ENCODE measurements around the gene PCBP4. TPM values are rescaled to one million over a fixed set of nuclear protein-coding genes. Genes with fewer than 3 reads are reported as not detected.

The PCBP4 gene
- total RNA-seq, 1 experiment from 2014 or later, result 28.7 TPM

DNA sequence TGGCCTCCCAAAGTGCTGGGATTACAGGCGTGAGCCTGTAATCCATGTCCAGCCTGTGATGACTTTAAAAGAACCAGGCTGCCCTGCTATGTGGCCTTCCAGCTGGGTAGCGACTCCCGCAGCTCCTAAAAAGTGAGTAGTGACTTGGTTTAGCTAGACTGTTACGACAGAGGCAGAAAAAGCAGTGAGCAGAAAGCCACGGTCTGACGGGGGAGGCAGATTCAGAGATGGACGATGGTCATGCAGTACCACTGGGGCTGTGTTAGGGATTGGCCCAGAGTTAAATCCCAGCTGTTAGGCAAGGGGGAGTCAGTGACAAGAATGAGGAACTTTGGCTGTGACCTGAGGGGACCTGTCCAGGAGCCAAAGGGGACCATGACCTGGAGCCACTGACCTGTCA lies 31.5 kb upstream of the PCBP4 start:
- Mint-ChIP-seq H3K27me3 (ENCODE audit: low read depth) (no peaks in the 10 kb centered on the region), H3K4me1 (peaks cover 37% of the 10 kb centered on the region), H3K36me3 (peaks cover 20% of the 10 kb centered on the region), H3K27ac (no peak overlapping the region), H3K9me3 (no peaks in the 10 kb centered on the region), H3K4me3 (no peak overlapping the region)
- DNase-seq (ENCODE audit: low spot score) (no peak), ATAC-seq (no peak)
- ChIA-PET CTCF (interaction anchor here (0.5 to 1.9 kb wide), 4 partner anchors 16 to 57 kb away, joined by 3 to 5 read pairs (median 4); partner anchors contain the start of genes ACY1 and DUSP7), POLR2A (no interaction called here)
- TF ChIP-seq, protein P1, sequence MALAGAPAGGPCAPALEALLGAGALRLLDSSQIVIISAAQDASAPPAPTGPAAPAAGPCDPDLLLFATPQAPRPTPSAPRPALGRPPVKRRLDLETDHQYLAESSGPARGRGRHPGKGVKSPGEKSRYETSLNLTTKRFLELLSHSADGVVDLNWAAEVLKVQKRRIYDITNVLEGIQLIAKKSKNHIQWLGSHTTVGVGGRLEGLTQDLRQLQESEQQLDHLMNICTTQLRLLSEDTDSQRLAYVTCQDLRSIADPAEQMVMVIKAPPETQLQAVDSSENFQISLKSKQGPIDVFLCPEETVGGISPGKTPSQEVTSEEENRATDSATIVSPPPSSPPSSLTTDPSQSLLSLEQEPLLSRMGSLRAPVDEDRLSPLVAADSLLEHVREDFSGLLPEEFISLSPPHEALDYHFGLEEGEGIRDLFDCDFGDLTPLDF (CRISPR knock-in tag; IDR thresholded peaks at IDR 0.05), result no peak
- TF ChIP-seq MYBL2 (CRISPR knock-in tag; IDR thresholded peaks at IDR 0.05), result no peak
- no peak for TF ChIP-seq JAZF1 (CRISPR knock-in tag; IDR thresholded peaks at IDR 0.05)
- no peak for TF ChIP-seq IRF2 (CRISPR knock-in tag; IDR thresholded peaks at IDR 0.05; ENCODE audit: borderline replicate concordance, low read depth)
- TF ChIP-seq NR2C2 (CRISPR knock-in tag; IDR thresholded peaks at IDR 0.05), result no peak
- TF ChIP-seq RELA (CRISPR knock-in tag; IDR thresholded peaks at IDR 0.05; ENCODE audit: borderline replicate concordance), result no peak
- TF ChIP-seq ZNF423 (CRISPR knock-in tag; IDR thresholded peaks at IDR 0.05), result no peak
- no peak for TF ChIP-seq ZNF138 (CRISPR knock-in tag; conservative IDR thresholded peaks at IDR 0.05)

DNA sequence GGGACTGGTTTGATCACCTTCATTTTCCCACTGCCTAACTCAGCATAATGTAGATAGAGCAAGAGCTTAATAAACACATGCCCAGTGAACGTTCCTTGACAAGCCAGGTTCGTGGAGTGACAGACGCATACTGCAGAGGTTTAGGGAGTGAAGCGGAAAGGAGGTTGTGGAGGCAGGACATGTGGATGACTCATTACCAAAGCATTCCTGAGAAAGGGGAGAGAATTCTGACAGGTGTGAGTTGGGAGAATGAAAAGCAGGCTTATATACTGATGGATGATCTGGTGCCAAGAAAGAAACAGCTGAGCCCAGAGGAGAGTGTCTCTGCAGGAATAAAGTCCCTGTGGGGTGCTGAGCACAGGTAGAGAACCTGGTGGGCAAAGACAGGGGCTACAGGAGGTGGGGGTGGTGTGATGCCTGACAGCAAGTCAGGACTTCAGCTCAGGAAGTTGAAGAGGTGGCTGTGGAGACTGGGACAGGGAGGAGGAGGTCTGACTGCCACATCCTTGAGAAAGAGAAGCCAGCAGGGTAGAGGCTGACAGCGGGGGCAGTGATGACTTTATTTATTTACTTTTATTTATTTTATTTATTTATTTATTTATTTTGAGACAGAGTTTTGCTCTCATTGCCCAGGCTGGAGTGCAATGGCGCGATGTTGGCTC lies 30.8 kb upstream of the PCBP4 start:
- no peak overlapping the region; the same call in 1 of the 2 replicates for H3K4me3 Mint-ChIP-seq
- POLR2A ChIA-PET, result no interaction called here
- DNase-seq (ENCODE audit: low spot score), result no peak
- H3K27ac Mint-ChIP-seq, result peak overlapping the region; percentile 80
- peaks cover 40% of the 10 kb centered on the region for H3K4me1 Mint-ChIP-seq
- no peaks in the 10 kb centered on the region for H3K27me3 Mint-ChIP-seq (ENCODE audit: low read depth)
- CTCF ChIA-PET, result interaction anchor here (0.6 to 1.9 kb wide), 5 partner anchors 15 to 59 kb away, joined by 3 to 5 read pairs (median 4); partner anchors contain the start of genes ACY1 and DUSP7
- ATAC-seq, result no peak
- no peaks in the 10 kb centered on the region for H3K9me3 Mint-ChIP-seq
- peaks cover 27% of the 10 kb centered on the region for H3K36me3 Mint-ChIP-seq
- TF ChIP-seq GRHL2 (CRISPR knock-in tag; IDR thresholded peaks at IDR 0.05; ENCODE audit: insufficient replicate concordance, severe bottlenecking) (no peak), SOX15 (CRISPR knock-in tag; IDR thresholded peaks at IDR 0.05) (no peak), KAT7 (CRISPR knock-in tag; IDR thresholded peaks at IDR 0.05; ENCODE audit: borderline replicate concordance) (no peak)
- TF ChIP-seq, protein P2, sequence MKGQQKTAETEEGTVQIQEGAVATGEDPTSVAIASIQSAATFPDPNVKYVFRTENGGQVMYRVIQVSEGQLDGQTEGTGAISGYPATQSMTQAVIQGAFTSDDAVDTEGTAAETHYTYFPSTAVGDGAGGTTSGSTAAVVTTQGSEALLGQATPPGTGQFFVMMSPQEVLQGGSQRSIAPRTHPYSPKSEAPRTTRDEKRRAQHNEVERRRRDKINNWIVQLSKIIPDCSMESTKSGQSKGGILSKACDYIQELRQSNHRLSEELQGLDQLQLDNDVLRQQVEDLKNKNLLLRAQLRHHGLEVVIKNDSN (CRISPR knock-in tag; IDR thresholded peaks at IDR 0.05), result no peak
- TF ChIP-seq, protein P3, sequence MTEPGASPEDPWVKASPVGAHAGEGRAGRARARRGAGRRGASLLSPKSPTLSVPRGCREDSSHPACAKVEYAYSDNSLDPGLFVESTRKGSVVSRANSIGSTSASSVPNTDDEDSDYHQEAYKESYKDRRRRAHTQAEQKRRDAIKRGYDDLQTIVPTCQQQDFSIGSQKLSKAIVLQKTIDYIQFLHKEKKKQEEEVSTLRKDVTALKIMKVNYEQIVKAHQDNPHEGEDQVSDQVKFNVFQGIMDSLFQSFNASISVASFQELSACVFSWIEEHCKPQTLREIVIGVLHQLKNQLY (CRISPR knock-in tag; IDR thresholded peaks at IDR 0.05), result no peak
- TF ChIP-seq, protein P4, sequence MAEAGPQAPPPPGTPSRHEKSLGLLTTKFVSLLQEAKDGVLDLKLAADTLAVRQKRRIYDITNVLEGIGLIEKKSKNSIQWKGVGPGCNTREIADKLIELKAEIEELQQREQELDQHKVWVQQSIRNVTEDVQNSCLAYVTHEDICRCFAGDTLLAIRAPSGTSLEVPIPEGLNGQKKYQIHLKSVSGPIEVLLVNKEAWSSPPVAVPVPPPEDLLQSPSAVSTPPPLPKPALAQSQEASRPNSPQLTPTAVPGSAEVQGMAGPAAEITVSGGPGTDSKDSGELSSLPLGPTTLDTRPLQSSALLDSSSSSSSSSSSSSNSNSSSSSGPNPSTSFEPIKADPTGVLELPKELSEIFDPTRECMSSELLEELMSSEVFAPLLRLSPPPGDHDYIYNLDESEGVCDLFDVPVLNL (CRISPR knock-in tag; IDR thresholded peaks at IDR 0.05; ENCODE audit: borderline replicate concordance, low read depth), result no peak
- TF ChIP-seq, protein P5, sequence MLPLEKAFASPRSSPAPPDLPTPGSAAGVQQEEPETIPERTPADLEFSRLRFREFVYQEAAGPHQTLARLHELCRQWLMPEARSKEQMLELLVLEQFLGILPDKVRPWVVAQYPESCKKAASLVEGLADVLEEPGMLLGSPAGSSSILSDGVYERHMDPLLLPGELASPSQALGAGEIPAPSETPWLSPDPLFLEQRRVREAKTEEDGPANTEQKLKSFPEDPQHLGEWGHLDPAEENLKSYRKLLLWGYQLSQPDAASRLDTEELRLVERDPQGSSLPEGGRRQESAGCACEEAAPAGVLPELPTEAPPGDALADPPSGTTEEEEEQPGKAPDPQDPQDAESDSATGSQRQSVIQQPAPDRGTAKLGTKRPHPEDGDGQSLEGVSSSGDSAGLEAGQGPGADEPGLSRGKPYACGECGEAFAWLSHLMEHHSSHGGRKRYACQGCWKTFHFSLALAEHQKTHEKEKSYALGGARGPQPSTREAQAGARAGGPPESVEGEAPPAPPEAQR (CRISPR knock-in tag; IDR thresholded peaks at IDR 0.05), result no peak
- TF ChIP-seq, protein P6, sequence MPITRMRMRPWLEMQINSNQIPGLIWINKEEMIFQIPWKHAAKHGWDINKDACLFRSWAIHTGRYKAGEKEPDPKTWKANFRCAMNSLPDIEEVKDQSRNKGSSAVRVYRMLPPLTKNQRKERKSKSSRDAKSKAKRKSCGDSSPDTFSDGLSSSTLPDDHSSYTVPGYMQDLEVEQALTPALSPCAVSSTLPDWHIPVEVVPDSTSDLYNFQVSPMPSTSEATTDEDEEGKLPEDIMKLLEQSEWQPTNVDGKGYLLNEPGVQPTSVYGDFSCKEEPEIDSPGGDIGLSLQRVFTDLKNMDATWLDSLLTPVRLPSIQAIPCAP (CRISPR knock-in tag; IDR thresholded peaks at IDR 0.05), result no peak
- TF ChIP-seq, protein P1 (CRISPR knock-in tag; IDR thresholded peaks at IDR 0.05), result no peak
- TF ChIP-seq, protein P7, sequence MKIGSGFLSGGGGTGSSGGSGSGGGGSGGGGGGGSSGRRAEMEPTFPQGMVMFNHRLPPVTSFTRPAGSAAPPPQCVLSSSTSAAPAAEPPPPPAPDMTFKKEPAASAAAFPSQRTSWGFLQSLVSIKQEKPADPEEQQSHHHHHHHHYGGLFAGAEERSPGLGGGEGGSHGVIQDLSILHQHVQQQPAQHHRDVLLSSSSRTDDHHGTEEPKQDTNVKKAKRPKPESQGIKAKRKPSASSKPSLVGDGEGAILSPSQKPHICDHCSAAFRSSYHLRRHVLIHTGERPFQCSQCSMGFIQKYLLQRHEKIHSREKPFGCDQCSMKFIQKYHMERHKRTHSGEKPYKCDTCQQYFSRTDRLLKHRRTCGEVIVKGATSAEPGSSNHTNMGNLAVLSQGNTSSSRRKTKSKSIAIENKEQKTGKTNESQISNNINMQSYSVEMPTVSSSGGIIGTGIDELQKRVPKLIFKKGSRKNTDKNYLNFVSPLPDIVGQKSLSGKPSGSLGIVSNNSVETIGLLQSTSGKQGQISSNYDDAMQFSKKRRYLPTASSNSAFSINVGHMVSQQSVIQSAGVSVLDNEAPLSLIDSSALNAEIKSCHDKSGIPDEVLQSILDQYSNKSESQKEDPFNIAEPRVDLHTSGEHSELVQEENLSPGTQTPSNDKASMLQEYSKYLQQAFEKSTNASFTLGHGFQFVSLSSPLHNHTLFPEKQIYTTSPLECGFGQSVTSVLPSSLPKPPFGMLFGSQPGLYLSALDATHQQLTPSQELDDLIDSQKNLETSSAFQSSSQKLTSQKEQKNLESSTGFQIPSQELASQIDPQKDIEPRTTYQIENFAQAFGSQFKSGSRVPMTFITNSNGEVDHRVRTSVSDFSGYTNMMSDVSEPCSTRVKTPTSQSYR (CRISPR knock-in tag; IDR thresholded peaks at IDR 0.05), result no peak
- TF ChIP-seq, protein P8, sequence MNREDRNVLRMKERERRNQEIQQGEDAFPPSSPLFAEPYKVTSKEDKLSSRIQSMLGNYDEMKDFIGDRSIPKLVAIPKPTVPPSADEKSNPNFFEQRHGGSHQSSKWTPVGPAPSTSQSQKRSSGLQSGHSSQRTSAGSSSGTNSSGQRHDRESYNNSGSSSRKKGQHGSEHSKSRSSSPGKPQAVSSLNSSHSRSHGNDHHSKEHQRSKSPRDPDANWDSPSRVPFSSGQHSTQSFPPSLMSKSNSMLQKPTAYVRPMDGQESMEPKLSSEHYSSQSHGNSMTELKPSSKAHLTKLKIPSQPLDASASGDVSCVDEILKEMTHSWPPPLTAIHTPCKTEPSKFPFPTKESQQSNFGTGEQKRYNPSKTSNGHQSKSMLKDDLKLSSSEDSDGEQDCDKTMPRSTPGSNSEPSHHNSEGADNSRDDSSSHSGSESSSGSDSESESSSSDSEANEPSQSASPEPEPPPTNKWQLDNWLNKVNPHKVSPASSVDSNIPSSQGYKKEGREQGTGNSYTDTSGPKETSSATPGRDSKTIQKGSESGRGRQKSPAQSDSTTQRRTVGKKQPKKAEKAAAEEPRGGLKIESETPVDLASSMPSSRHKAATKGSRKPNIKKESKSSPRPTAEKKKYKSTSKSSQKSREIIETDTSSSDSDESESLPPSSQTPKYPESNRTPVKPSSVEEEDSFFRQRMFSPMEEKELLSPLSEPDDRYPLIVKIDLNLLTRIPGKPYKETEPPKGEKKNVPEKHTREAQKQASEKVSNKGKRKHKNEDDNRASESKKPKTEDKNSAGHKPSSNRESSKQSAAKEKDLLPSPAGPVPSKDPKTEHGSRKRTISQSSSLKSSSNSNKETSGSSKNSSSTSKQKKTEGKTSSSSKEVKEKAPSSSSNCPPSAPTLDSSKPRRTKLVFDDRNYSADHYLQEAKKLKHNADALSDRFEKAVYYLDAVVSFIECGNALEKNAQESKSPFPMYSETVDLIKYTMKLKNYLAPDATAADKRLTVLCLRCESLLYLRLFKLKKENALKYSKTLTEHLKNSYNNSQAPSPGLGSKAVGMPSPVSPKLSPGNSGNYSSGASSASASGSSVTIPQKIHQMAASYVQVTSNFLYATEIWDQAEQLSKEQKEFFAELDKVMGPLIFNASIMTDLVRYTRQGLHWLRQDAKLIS (CRISPR knock-in tag; IDR thresholded peaks at IDR 0.05; ENCODE audit: borderline replicate concordance), result no peak
